C1 segment of cervical spinal cord (tissue), 14 donors: Measurements from ENCODE around the gene TMEM45B.
"Not testable (repeated sequence)": the region's sequence is repeated elsewhere in the genome, so short reads cannot be mapped to it uniquely, and the experiment has no call there.

Experiments used
- DNase-seq, 14 donors: peaks; one replicate each; lab custom pipeline; 2025; lab: John Stamatoyannopoulos, UW

The TMEM45B gene

DNA sequence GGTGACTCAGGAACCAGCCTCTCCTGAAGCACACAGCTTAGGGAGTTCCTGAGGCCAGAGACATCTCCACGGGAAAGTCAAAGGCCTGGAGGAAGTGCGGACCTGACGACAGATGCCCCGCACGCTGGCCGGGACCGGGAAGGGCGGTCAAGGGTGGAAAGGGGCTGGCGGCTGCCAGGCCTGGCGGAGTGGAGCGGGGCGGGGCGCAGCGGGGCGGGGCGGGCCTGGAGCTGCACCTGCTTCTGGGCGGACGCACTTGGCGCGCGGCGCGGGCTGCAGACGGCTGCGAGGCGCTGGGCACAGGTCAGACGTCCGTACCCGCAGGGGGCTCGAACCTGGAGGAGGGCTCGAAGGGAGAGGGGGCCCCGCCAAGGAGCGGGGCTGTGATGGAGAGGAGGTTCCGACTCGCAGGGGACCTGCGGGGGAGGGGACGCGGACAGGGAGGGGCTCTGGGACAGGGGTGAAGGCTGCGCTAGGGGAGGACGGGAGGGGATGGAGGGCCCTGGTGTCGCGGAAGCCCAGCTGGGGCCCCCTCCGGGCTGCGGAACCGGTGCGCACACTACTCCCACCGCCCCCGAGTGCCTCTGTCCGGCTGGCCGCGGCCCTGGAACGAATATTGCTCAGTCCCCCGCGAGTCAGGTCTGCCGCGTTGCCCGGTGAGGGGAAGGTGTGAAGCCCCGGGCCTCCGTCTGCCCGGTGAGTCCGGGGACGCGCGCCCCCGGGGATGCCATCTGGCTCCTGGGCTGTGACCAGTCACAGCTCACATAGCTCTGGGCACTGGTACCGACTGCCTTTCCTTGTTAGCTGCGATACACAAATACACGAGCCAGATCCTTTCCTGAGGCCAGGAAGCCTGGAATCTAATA is at the start of gene TMEM45B:
Gene TMEM45B (plus strand): TSS at position 253 of the 866 bp plus-strand sequence. CDS start 36,635 bp downstream, outside the sequence.
- no peak for DNase-seq

DNA sequence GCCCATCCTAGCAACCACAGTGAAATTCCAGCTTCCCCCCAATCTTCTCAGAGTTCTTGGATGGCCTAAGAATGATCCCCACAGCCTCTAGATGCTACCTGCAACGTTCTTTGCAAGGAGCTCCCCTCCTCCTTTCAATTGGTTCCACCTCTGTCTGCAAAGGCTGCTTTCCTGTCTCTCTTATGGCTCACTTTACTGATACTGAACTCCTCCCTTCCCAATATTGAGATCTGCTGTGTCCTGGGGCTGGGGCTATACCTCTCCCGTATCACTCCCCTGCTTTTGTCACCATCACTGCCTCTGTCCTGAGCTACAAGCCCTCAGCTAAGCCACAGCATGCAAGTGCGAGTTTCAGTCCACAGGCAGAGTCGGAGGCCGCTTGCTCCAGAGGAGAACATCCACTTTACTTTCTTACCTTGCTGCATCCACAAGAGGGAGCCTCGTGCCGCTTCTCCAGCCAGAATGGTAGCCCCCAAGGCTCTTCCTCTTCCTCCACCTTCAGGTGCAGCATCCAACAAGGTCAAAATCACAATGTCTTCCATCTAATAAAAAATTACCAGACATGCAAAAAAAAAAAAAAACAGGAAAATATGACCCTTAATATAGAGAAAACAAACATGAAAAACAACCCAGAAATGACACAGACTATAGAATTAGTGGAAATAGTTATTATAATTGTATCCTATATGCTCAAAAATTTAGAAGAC is 48.6 kb upstream of the TMEM45B start:
- no peak for DNase-seq

DNA sequence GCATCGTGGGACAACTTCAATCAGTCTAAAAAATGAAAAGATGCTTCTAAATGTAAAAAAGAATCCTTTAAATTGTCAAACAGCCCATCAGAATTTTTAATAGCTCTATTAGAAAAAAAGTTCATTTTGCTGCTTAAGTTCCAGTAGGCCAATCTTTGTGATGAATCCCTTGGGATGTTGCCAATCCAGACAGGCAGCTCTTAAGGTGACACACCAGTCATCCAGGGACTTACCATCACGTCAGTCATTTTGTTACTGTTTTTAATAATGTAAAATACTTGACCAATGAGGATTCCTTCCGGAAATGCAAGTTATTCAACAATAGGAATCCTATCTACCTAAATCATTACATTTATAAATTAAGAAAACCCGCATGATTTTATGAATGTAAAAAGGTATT is 47.8 kb upstream of the TMEM45B start:
- DNase-seq, result no peak

- DNase-seq, result no peak
Measured at GRCh38 chr11:129768356-129768755, 47.3 kb upstream of the TMEM45B start.

- DNase-seq, result no peak
Measured at GRCh38 chr11:129769059-129769458, 46.6 kb upstream of the TMEM45B start.

- no peak for DNase-seq
Measured at GRCh38 chr11:129770993-129771392, 44.7 kb upstream of the TMEM45B start.

GRCh38 chr11:129771456-129771855 is 44.2 kb upstream of the TMEM45B start:
- DNase-seq, result not testable (repeated sequence)

DNA sequence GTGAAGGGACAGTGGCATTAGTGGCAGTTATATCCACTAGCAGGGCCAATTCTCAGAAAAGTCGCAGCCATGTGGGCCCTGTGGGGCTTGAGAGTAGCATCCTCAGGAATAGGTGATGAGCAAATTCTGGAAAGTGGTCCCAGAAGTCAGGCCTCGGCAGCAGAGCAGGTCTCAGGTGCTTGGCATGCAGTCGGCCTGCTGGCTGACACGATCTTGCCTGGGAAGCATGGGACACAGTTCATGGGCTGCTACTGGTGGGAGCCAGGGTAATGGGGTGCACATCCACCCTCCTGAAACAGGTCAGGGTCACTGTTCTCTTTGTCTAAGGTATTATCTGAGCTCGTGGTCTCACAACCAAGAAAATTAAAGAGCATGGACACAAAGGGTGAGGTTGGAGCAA is 36.8 kb upstream of the TMEM45B start:
- DNase-seq, result no peak

- DNase-seq, result no peak
Measured at GRCh38 chr11:129779342-129779741, 36.3 kb upstream of the TMEM45B start.

- no peak for DNase-seq
Measured at GRCh38 chr11:129785383-129786111, 30.1 kb upstream of the TMEM45B start.

- DNase-seq, result not testable (repeated sequence)
Measured at GRCh38 chr11:129786112-129786416, 29.6 kb upstream of the TMEM45B start.

DNA sequence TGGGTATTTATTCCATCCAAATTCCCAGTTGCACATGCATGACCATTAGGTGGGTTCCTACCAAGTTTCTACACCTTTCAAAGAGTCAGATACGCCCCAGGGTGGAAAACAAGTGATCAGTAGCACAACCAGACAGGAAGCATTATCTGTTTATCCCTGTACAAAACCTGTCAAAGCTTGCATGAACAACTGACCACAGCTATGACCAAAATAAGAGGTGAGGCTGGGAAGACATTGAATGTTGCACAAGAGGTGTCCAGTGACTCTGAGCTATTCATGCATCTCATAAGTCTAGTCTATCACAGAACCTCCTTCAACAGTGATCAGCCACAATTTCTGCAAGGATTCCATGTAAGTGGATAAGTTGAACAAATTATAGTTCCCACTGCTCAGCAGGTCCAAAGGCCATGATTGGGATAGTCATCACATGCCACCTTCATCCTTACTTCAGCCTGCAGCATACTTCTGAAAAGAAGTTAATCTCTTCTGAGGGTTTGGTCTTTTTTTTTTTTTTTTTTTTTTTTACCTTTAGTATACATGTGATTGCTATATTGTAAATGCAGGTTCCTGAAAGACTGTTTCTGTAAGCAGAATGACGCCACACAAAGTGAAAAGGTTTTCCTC is 28.0 kb upstream of the TMEM45B start:
- no peak for DNase-seq

- DNase-seq, result no peak
Measured at GRCh38 chr11:129788278-129788677, 27.4 kb upstream of the TMEM45B start.

- no peak for DNase-seq
Measured at GRCh38 chr11:129790106-129790505, 25.5 kb upstream of the TMEM45B start.

DNA sequence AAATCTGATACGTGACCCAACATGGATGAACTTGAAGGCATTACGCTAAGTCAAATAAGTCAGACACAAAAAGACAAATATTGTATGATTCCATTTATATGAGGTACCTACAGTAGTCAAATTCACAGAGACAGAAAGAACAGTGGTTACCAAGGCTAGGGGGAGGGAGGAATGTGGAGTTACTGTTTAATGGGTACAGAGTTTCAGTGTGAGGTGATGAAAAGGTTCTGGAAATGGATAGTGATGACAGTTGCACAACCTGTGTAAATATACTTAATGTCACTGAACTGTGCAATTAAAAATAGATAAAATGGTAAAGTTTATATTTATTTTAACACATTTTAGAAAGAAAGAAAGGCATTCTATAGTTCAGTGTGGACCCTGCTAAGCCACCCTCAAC is 24.1 kb upstream of the TMEM45B start:
- no peak for DNase-seq

DNA sequence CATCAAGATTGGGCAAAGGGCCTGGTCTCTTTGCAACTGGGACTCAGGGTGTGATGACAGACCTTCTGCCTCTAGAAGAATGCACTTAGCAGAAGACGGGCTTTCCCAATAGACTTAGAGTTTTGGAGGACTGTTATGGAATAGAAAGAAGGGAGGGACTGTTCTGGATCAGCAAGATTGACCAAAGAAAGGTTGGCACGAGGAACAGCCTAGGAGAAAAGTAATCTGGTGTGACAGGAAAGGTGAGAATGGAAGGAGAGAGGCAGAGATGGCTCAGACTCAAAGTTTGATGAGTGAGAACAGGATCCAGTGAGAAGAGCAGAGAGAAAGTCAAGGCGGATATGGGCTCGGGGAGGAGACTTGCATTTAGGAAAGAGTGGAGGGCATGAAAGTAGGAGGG is 23.0 kb upstream of the TMEM45B start:
- no peak for DNase-seq

GRCh38 chr11:129795089-129795488 is 20.6 kb upstream of the TMEM45B start:
- DNase-seq, result no peak

DNA sequence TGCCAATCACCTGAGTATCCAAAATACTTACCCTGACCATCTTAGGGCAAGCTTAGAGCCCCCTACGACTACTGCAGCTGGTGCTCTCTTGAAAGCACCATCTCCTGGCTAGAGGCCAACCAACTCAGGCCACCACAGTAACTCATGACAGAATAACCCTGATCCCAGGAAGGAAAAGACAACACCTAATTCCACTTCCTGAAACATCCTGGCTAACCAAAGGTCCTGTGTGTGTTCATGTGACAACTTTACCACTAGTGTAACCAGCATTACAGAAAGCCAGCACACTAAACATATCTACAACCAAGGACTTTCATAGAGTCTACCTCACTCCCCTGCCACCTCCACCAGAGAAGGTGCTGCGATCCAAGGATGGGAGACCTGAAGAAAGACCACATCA is 17.4 kb upstream of the TMEM45B start:
- DNase-seq, result no peak

GRCh38 chr11:129800162-129800561 is 15.5 kb upstream of the TMEM45B start:
- DNase-seq, result not testable (repeated sequence)

DNA sequence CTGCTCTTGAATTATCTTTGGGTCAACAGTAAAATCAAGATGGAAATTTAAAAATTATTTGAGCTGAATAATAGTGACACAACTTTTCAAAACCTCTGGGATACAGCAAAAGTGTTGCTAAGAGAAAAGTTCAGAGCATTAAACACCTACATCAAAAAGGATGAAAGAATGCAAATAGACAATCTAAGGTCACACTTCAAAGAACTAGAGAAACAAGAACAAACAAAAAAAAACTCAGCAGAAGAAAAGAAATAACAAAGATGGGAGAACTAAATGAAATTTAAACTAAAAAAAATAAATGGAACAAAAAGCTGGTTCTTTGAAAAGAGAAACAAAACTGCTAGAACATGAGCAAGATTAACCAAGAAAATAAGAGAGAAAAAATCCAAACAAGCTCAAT is 15.0 kb upstream of the TMEM45B start:
- DNase-seq, result no peak

GRCh38 chr11:129803533-129803932 is 12.1 kb upstream of the TMEM45B start:
- no peak for DNase-seq

GRCh38 chr11:129804012-129804411 is 11.6 kb upstream of the TMEM45B start:
- DNase-seq, result no peak
